DND-41 (cell line): ENCODE data around the gene SLC30A3.

Source experiments
- CTCF ChIP-seq: IDR thresholded peaks from 2 replicates; pipeline ENCODE4 v1.5.1; 2012; ENCODE audit warnings: borderline replicate concordance, low read length, moderate library complexity, mild to moderate bottlenecking; ENCODE audit not compliant: poor library complexity, severe bottlenecking; ENCODE audit errors: extremely low read depth
- EZH2 ChIP-seq: IDR thresholded peaks from 3 replicates; pipeline ENCODE4 v1.6.1; 2012; ENCODE audit warnings: borderline replicate concordance, low read depth, mild to moderate bottlenecking, moderate library complexity, low read length, inconsistent platforms; ENCODE audit not compliant: severe bottlenecking

- no peak for TF ChIP-seq CTCF
- TF ChIP-seq EZH2 = no peak
Observed at GRCh38 chr2:27305516-27305915, 42.7 kb upstream of the SLC30A3 start.
